ENCODE results near the gene UNC5CL. TPM values are rescaled to one million over a fixed set of nuclear protein-coding genes. Genes with fewer than 3 reads are reported as not detected.
"Not testable (repeated sequence)": the region's sequence is repeated elsewhere in the genome, so short reads cannot be mapped to it uniquely, and the experiment has no call there.

Gene UNC5CL
- polyA plus RNA-seq, 4 donors, result 4.5 to 10.8 (median 6.7) TPM

- DNase-seq (ENCODE audit: low read depth in 4 of 4, low spot score in 2 of 4), result no peak
Observed at GRCh38 chr6:41040940-41041536, 2.0 kb upstream of the UNC5CL start.

- no peak for DNase-seq (ENCODE audit: low read depth in 4 of 4, low spot score in 2 of 4)
Observed at GRCh38 chr6:41040101-41040939, 1.3 kb upstream of the UNC5CL start.

- no peak for DNase-seq (ENCODE audit: low read depth in 4 of 4, low spot score in 2 of 4)
Observed at GRCh38 chr6:41038205-41038604, 816 bp downstream of the UNC5CL start.

- no peak for DNase-seq (ENCODE audit: low read depth in 4 of 4, low spot score in 2 of 4)
Observed at GRCh38 chr6:41037107-41037900, 1.7 kb downstream of the UNC5CL start.

GRCh38 chr6:41036601-41037000 lies 2.4 kb downstream of the UNC5CL start:
- DNase-seq (ENCODE audit: low read depth in 4 of 4, low spot score in 2 of 4), result no peak

- DNase-seq (ENCODE audit: low read depth in 4 of 4, low spot score in 2 of 4), result no peak
Observed at GRCh38 chr6:41036186-41036585, 2.8 kb downstream of the UNC5CL start.

GRCh38 chr6:41033776-41034175 lies 5.2 kb downstream of the UNC5CL start:
- DNase-seq (ENCODE audit: low read depth in 4 of 4, low spot score in 2 of 4), result no peak

GRCh38 chr6:41032830-41033229 lies 6.2 kb downstream of the UNC5CL start:
- no peak for DNase-seq (ENCODE audit: low read depth in 4 of 4, low spot score in 2 of 4)

GRCh38 chr6:41028561-41029412 lies 10.2 kb downstream of the UNC5CL start:
- DNase-seq (ENCODE audit: low read depth in 4 of 4, low spot score in 2 of 4), result peak in 3 of 4 donors; percentile 49 to 81 (median 50)

GRCh38 chr6:41027799-41028560 lies 11.0 kb downstream of the UNC5CL start:
- peak; percentile 74 to 92 (median 82) for DNase-seq (ENCODE audit: low read depth in 4 of 4, low spot score in 2 of 4)

GRCh38 chr6:41027241-41027640 lies 11.8 kb downstream of the UNC5CL start:
- DNase-seq (ENCODE audit: low read depth in 4 of 4, low spot score in 2 of 4), result peak in 1 of 4 donors; percentile 43

GRCh38 chr6:41025966-41026530 lies 13.0 kb downstream of the UNC5CL start:
- no peak for DNase-seq (ENCODE audit: low read depth in 4 of 4, low spot score in 2 of 4)

GRCh38 chr6:41023114-41023513 lies 15.9 kb downstream of the UNC5CL start:
- no peak for DNase-seq (ENCODE audit: low read depth in 4 of 4, low spot score in 2 of 4)

GRCh38 chr6:41022294-41022693 lies 16.7 kb downstream of the UNC5CL start:
- DNase-seq (ENCODE audit: low read depth in 4 of 4, low spot score in 2 of 4), result no peak

- no peak for DNase-seq (ENCODE audit: low read depth in 4 of 4, low spot score in 2 of 4)
Observed at GRCh38 chr6:41021832-41022231, 17.2 kb downstream of the UNC5CL start.

- no peak for DNase-seq (ENCODE audit: low read depth in 4 of 4, low spot score in 2 of 4)
Observed at GRCh38 chr6:41017663-41018062, 21.4 kb downstream of the UNC5CL start.

GRCh38 chr6:41015860-41016259 lies 23.2 kb downstream of the UNC5CL start:
- not testable (repeated sequence) for DNase-seq (ENCODE audit: low read depth in 4 of 4, low spot score in 2 of 4)

- no peak for DNase-seq (ENCODE audit: low read depth in 4 of 4, low spot score in 2 of 4)
Observed at GRCh38 chr6:41014780-41015179, 24.2 kb downstream of the UNC5CL start.

GRCh38 chr6:41013466-41014153 lies 25.4 kb downstream of the UNC5CL start:
- no peak for DNase-seq (ENCODE audit: low read depth in 4 of 4, low spot score in 2 of 4)

Measured in left renal cortex interstitium (tissue), 4 donors.